HG03196 (cell line): ENCODE data around the gene POMGNT1.
A peak's percentile ranks its signal among the peaks of the same experiment; 100 is the strongest.

ENCODE experiments used
- ATAC-seq: cut with Tn5 transposase; IDR thresholded peaks from one replicate; pipeline ENCODE4 v1.9.1; 2021; ENCODE audit not compliant: unreplicated experiment

The POMGNT1 gene

GRCh38 chr1:46183926-46184557 is 14.2 kb downstream of the POMGNT1 start:
- no peak for ATAC-seq

- no peak for ATAC-seq
Observed at GRCh38 chr1:46183079-46183847, 15.0 kb downstream of the POMGNT1 start.

GRCh38 chr1:46181343-46182260 is 16.6 kb downstream of the POMGNT1 start:
- no peak for ATAC-seq

GRCh38 chr1:46180082-46180616 is 18.1 kb downstream of the POMGNT1 start:
- ATAC-seq: no peak

GRCh38 chr1:46179138-46180081 is 18.8 kb downstream of the POMGNT1 start:
- ATAC-seq: no peak

- no peak for ATAC-seq
Observed at GRCh38 chr1:46176211-46176865, 21.9 kb downstream of the POMGNT1 start, which contains the start of gene P3R3URF. Gene P3R3URF, minus strand, starts transcription at chr1:46176488. Its CDS starts 17 bp downstream, at chr1:46176471.

GRCh38 chr1:46175243-46175642 is 23.0 kb downstream of the POMGNT1 start:
- ATAC-seq: no peak

GRCh38 chr1:46174448-46175231 is 23.6 kb downstream of the POMGNT1 start, which contains the start of gene TSPAN1:
Gene TSPAN1, plus strand, starts transcription at chr1:46175087. Its CDS starts 6,021 bp downstream, at chr1:46181108.
- ATAC-seq: no peak

- no peak for ATAC-seq
Observed at GRCh38 chr1:46173361-46173856, 24.8 kb downstream of the POMGNT1 start.

- no peak for ATAC-seq
Observed at GRCh38 chr1:46172321-46172720, 25.9 kb downstream of the POMGNT1 start.

- ATAC-seq: no peak
Observed at GRCh38 chr1:46171871-46172270, 26.4 kb downstream of the POMGNT1 start.

- no peak for ATAC-seq
Observed at GRCh38 chr1:46171351-46171750, 26.9 kb downstream of the POMGNT1 start.

GRCh38 chr1:46169811-46170454 is 28.3 kb downstream of the POMGNT1 start:
- ATAC-seq: no peak

- no peak for ATAC-seq
Observed at GRCh38 chr1:46168477-46168876, 29.8 kb downstream of the POMGNT1 start.

GRCh38 chr1:46166521-46167462 is 31.4 kb downstream of the POMGNT1 start:
- no peak for ATAC-seq

GRCh38 chr1:46160212-46160611 is 38.0 kb downstream of the POMGNT1 start:
- ATAC-seq: no peak

GRCh38 chr1:46159516-46159915 is 38.7 kb downstream of the POMGNT1 start:
- ATAC-seq: peak; percentile 40
